SK-N-SH (cell line): ENCODE measurements around the gene TGFB2.

Source experiments
- EZH2phosphoT487 ChIP-seq: fragments of 200-600 bp; sonication (generic); IDR thresholded peaks from 2 replicates; pipeline ENCODE4 v1.6.1; 2017; ENCODE audit warnings: low read depth, mixed run types, mild to moderate bottlenecking, antibody characterized with exemption, moderate library complexity, borderline replicate concordance
- RFX5 ChIP-seq: IDR thresholded peaks from 2 replicates; pipeline ENCODE4 v1.6.1; 2012; ENCODE audit warnings: mild to moderate bottlenecking, improper control_type of control experiment, low read length
- TF ChIP-seq, protein P1 (sequence below): fragments of 200-600 bp; sonication (generic); IDR thresholded peaks from 2 replicates; pipeline ENCODE4 v1.6.1; 2017; ENCODE audit warnings: antibody characterized with exemption, mild to moderate bottlenecking, moderate library complexity
- TF ChIP-seq, protein P2 (sequence below): IDR thresholded peaks from 2 replicates; pipeline ENCODE4 v1.4.0; 2012; ENCODE audit warnings: low read depth
- TF ChIP-seq, protein P3 (sequence below): fragments of 150-350 bp; IDR thresholded peaks from 2 replicates; pipeline ENCODE4 v1.6.1; 2016; ENCODE audit warnings: mild to moderate bottlenecking, low read depth, low read length

DNA sequence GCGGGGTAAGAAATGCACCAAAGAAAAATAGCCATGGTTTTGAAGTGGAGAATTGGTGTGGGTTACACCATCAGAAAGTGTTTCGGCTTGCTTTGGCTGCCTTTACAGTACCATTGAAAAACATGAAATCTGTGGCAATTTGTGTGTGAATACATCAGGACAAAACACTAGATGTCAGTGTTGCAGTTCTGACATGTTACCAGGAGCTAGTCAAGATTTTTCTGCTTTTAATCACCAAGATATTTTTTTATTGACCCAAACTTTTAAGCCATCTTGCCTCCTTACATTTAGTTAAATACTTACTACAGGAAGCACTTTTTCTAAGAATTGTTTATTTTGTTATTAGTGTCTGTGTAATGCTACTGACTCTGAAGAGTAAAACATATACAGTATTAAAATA lies 45.7 kb upstream of the TGFB2 start:
- TF ChIP-seq, protein P1, sequence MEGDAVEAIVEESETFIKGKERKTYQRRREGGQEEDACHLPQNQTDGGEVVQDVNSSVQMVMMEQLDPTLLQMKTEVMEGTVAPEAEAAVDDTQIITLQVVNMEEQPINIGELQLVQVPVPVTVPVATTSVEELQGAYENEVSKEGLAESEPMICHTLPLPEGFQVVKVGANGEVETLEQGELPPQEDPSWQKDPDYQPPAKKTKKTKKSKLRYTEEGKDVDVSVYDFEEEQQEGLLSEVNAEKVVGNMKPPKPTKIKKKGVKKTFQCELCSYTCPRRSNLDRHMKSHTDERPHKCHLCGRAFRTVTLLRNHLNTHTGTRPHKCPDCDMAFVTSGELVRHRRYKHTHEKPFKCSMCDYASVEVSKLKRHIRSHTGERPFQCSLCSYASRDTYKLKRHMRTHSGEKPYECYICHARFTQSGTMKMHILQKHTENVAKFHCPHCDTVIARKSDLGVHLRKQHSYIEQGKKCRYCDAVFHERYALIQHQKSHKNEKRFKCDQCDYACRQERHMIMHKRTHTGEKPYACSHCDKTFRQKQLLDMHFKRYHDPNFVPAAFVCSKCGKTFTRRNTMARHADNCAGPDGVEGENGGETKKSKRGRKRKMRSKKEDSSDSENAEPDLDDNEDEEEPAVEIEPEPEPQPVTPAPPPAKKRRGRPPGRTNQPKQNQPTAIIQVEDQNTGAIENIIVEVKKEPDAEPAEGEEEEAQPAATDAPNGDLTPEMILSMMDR, result peak; percentile 68
- no peak for TF ChIP-seq EZH2phosphoT487
- TF ChIP-seq, protein P2, sequence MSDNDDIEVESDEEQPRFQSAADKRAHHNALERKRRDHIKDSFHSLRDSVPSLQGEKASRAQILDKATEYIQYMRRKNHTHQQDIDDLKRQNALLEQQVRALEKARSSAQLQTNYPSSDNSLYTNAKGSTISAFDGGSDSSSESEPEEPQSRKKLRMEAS, result no peak
- TF ChIP-seq RFX5, result no peak
- TF ChIP-seq, protein P3, sequence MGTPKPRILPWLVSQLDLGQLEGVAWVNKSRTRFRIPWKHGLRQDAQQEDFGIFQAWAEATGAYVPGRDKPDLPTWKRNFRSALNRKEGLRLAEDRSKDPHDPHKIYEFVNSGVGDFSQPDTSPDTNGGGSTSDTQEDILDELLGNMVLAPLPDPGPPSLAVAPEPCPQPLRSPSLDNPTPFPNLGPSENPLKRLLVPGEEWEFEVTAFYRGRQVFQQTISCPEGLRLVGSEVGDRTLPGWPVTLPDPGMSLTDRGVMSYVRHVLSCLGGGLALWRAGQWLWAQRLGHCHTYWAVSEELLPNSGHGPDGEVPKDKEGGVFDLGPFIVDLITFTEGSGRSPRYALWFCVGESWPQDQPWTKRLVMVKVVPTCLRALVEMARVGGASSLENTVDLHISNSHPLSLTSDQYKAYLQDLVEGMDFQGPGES, result no peak
